Cardiac muscle cell (in vitro differentiated cells and primary cell): Measurements from ENCODE around the gene DIP2A. TPM values are rescaled to one million over a fixed set of nuclear protein-coding genes. Genes with fewer than 3 reads are reported as not detected.
A peak's percentile ranks its signal among the peaks of the same experiment; 100 is the strongest.

Experiments
- DNase-seq, 2 donors: peaks; one replicate each; pipeline versions ENCODE4 v3.0.0 to v3.0.0-alpha.2; 2010 to 2017; ENCODE audit warnings: low read depth in 1 of 2, low spot score in 1 of 2
- H3K27ac ChIP-seq: fragments of 200-600 bp; sonication (generic); 2 replicates; pipeline ENCODE4 v1.5.1; 2016
- H3K27me3 ChIP-seq: fragments of 200-600 bp; sonication (generic); 2 replicates; pipeline ENCODE4 v1.6.0; 2016; ENCODE audit warnings: control low read depth
- H3K36me3 ChIP-seq: fragments of 200-600 bp; sonication (generic); 2 replicates; pipeline ENCODE4 v1.5.1; 2016; ENCODE audit warnings: control low read depth
- H3K4me1 ChIP-seq: fragments of 200-600 bp; sonication (generic); 2 replicates; pipeline ENCODE4 v1.8.1; 2017; ENCODE audit warnings: low read depth, mild to moderate bottlenecking, mixed run types
- H3K4me3 ChIP-seq: fragments of 200-600 bp; sonication (generic); 2 replicates; pipeline ENCODE4 v1.5.1; 2016; ENCODE audit warnings: mild to moderate bottlenecking
- H3K9me3 ChIP-seq: fragments of 200-600 bp; sonication (generic); 2 replicates; pipeline ENCODE4 v1.5.1; 2017; ENCODE audit warnings: low read depth, mild to moderate bottlenecking, control low read depth
- CTCF ChIP-seq: IDR thresholded peaks from 2 replicates; pipeline ENCODE4 v1.5.1; 2012; ENCODE audit warnings: low read depth, mild to moderate bottlenecking, low read length
- polyA plus RNA-seq: library from polyadenylated mRNA; unstranded; fragments of >200 nt; fragmentation: Nextera tagmentation; extraction: Ambion mirVana; gene quantifications from 2 replicates; pipeline ENCODE4 v1.2.1, GENCODE V29; 2016
- total RNA-seq: library from RNA; depleted of rRNA; stranded (reverse); fragments of >200 nt; gene quantifications from 2 replicates; pipeline ENCODE4 v1.2.3, GENCODE V29; 2016

The DIP2A gene
- total and polyA plus RNA-seq, 2 experiments from 2014 or later, result 21.7 to 42.2 TPM

GRCh38 chr21:46598581-46599572 lies 140.2 kb downstream of the DIP2A start:
- TF ChIP-seq CTCF, result no peak
- Histone ChIP-seq H3K36me3 (no peaks in the 10 kb centered on the region), H3K27ac (no peak overlapping the region), H3K9me3 (no peaks in the 10 kb centered on the region), H3K4me1 (peaks cover 6% of the 10 kb centered on the region), H3K27me3 (peaks cover under 1% of the 10 kb centered on the region), H3K4me3 (no peak overlapping the region)
- peak; percentile 29 to 93 for DNase-seq

GRCh38 chr21:46600305-46600704 lies 141.6 kb downstream of the DIP2A start:
- TF ChIP-seq CTCF, result no peak
- Histone ChIP-seq H3K9me3 (no peaks in the 10 kb centered on the region), H3K36me3 (no peaks in the 10 kb centered on the region), H3K27me3 (peaks cover 2% of the 10 kb centered on the region), H3K4me1 (peaks cover 6% of the 10 kb centered on the region), H3K27ac (no peak overlapping the region), H3K4me3 (no peak overlapping the region)
- DNase-seq, result no peak

GRCh38 chr21:46600978-46601377 lies 142.3 kb downstream of the DIP2A start:
- DNase-seq, result no peak
- Histone ChIP-seq H3K9me3 (no peaks in the 10 kb centered on the region), H3K4me3 (no peak overlapping the region), H3K4me1 (peaks cover 6% of the 10 kb centered on the region), H3K36me3 (no peaks in the 10 kb centered on the region), H3K27ac (no peak overlapping the region), H3K27me3 (peaks cover 2% of the 10 kb centered on the region)
- no peak for TF ChIP-seq CTCF

- Histone ChIP-seq H3K27ac (no peak overlapping the region), H3K36me3 (no peaks in the 10 kb centered on the region), H3K9me3 (no peaks in the 10 kb centered on the region), H3K4me3 (no peak overlapping the region), H3K27me3 (peaks cover 2% of the 10 kb centered on the region), H3K4me1 (peaks cover 10% of the 10 kb centered on the region)
- DNase-seq, result peak in 1 of 2 donors; percentile 13
- TF ChIP-seq CTCF, result no peak
Measured at GRCh38 chr21:46603228-46603627, 144.5 kb downstream of the DIP2A start.

- H3K27me3 ChIP-seq, result peaks cover 2% of the 10 kb centered on the region
- no peaks in the 10 kb centered on the region for H3K9me3 ChIP-seq
- DNase-seq, result no peak
- no peak for TF ChIP-seq CTCF
- H3K27ac ChIP-seq, result no peak overlapping the region
- no peak overlapping the region for H3K4me3 ChIP-seq
- H3K36me3 ChIP-seq, result no peaks in the 10 kb centered on the region
- H3K4me1 ChIP-seq, result peaks cover 4% of the 10 kb centered on the region
Measured at GRCh38 chr21:46604329-46604974, 145.8 kb downstream of the DIP2A start.
